T47D (cell line): ENCODE data around the gene MCM3AP.

ENCODE experiments used
- DNase-seq, 2 experiments: peaks; one replicate each; pipeline versions ENCODE4 v3.0.0 to v3.0.0-alpha.2; 2011 to 2012; ENCODE audit warnings: low read depth in 1 of 2, low spot score in 1 of 2
- JUND ChIP-seq: IDR thresholded peaks from 2 replicates; pipeline ENCODE4 v1.6.1; 2012; ENCODE audit warnings: low read depth
- in situ Hi-C: cut with HindIII; loops from 2 replicates; pipeline ENCODE4 v1.10.0; 2016; ENCODE audit warnings: low sequenced_read_pairs, low pct_unique_long_range_greater_than_20kb

MCM3AP gene

GRCh38 chr21:46255758-46256337 lies 29.6 kb downstream of the MCM3AP start:
- DNase-seq, result no peak
- in situ Hi-C loops, result no loop called here
- no peak for TF ChIP-seq JUND

DNA sequence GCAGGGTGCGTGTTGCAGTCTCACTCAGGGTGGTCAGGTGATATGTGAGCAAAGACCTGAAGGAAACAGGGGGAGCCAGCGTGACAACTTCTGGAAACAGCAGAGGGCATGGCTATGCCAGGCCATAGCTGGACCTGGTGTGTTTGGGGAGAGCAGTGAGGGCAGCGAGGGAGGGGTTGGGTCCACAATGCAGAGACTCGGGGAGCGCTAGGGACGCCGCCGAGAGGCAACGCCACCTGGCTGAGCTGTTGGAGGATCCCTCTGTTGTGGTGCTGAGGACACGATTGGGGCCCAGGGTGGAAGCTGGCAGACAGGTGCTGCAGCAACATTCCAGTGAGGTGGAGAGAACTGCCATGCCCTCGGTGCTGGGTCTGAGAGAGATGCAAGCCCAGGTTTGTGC lies 30.2 kb downstream of the MCM3AP start:
- no peak for TF ChIP-seq JUND
- no peak for DNase-seq
- in situ Hi-C loops, result no loop called here

GRCh38 chr21:46254208-46254975 lies 31.0 kb downstream of the MCM3AP start:
- in situ Hi-C loops, result no loop called here
- DNase-seq, result no peak
- no peak for TF ChIP-seq JUND

DNA sequence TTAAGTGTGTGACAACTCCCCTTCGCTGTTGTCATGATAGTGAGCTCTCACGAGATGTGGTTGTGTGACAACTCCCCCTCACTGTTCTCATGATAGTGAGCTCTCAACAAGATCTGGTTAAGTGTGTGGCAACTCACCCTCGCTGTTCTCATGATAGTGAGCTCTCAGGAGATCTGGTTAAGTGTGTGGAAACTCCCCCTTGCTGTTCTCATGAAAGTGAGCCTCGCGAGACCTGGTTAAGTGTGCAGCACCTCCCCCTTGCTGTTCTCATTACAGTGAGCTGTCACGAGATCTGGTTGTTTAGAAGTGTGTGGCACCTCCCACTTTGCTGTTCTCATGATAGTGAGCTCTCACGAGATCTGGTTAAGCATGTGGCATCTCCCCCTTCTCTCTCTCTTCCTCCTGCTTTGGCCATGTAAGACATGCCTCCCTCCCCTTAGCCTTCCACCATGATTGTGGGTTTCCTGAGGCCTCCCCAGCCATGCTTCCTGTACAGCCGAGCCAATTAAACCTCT lies 31.7 kb downstream of the MCM3AP start:
- DNase-seq, result no peak
- no peak for TF ChIP-seq JUND
- in situ Hi-C loops, result no loop called here

DNA sequence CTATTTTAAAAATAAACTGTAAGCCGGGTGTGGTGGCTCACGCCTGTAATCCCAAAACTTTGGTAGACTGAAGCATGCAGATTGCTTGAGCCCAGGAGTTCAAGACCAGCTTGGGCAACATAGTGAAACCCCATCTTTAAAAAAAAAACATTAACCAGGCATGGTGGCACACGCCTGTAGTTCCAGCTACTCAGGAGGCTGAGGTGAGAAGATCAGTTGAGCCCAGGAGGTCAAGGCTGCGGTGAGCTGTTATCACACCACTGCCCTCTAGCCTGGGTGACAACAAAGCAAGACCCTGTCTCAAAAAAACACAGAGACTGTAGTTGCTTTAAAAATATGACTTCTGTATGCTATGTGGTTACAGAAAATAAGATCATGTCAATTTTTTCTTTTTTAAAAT lies 32.6 kb downstream of the MCM3AP start:
- TF ChIP-seq JUND, result no peak
- no peak for DNase-seq
- in situ Hi-C loops, result no loop called here

DNA sequence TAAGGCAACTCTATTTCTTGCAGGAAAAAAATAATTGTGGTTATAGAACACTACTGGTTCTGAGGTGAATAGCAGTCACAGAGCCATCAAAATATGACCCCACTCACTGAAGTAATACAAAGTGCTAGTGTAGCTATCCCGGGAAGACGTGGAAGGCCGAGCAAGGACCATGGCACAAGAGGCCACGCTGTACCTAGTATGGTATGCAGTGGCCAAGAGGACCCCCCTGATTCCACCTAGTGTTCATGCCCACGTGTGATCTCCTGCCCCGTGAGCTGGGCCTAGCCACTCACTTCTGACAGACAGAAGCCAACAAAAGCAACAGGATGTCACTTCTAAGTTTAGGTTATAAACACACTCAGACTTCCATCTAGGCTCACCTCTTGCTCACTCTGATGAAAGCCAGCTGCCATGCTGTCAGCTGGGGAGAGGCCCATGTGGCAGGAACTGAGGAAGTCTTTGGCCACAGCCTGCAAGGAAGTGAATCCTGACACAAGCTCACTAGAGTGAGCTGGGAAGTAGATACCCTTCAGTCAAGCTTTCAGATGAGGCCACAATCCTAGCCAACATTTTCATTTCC lies 35.2 kb downstream of the MCM3AP start:
- no peak for DNase-seq
- no peak for TF ChIP-seq JUND
- in situ Hi-C loops, result no loop called here

DNA sequence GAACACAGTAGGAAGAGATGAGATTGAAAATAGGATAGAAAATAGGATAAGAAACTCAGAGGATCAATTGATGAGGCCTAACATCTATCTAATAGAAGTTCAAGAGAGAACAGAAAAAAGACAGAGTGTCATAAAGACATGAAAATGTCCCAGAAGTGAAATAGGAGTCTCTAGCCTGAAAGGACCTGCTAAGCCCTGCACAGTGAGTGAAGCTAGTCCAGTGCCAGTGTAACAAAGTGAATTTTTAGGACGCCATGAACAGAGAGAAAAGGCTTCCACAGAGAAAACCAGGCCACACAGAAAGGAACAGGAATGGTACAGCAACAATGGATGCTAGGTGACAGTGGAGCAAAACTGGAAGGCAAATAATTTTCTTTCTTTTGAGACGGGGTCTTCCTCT lies 36.6 kb downstream of the MCM3AP start:
- TF ChIP-seq JUND, result no peak
- in situ Hi-C loops, result no loop called here
- no peak for DNase-seq

DNA sequence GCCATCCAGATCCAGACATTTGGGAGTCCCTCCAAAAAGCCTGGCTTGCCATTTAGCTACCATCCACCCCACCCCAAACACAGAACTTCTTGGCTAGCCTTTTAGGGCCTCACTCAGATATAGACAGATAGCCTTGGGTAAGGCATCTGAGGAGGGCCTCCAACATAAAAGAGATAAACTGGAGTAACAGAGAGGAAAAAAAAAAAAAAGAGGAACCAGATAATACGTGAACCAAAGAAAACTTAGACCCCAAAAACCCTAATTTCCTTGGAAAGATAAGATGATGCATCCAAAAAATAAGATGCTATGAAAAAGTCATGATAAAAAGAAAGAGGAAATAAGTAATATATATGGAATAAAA lies 37.0 kb downstream of the MCM3AP start:
- no peak for TF ChIP-seq JUND
- in situ Hi-C loops, result no loop called here
- DNase-seq, result no peak

DNA sequence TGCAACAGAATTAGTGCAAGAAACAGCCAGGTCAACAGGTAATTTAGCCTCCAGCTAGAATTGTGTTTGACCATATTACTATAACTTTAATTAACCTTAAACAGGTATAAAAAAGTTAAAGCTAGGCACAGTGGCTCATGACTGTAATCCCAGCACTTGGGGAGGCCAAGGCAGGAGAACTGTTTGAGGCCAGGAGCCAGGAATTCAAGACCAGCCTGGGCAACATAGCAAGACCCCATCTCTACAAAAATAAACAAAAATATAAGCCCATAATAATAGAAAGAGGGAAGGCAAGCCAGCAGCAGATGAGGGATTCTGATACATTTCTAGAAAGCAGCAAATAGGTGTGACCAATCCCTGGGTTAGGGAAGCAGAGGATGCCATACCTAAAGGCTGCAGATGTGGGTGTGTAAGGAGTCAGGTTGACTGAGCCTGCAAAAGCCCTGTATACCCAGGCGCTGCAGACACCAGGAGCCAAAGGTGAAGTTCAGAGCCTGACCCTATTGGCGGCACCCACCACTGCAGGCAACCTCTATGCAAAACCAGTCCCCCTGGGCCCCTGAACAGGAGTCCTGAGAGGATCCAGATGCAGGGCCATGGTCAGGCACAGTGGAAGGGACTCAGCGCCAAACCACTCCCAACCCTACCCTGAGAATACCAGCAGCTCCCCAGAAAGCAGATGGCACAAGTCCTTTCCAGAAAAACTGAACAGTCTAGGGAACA lies 37.6 kb downstream of the MCM3AP start:
- in situ Hi-C loops, result no loop called here
- TF ChIP-seq JUND, result no peak
- DNase-seq, result no peak

GRCh38 chr21:46246345-46246744 lies 39.1 kb downstream of the MCM3AP start:
- no peak for DNase-seq
- TF ChIP-seq JUND, result no peak
- in situ Hi-C loops, result no loop called here

DNA sequence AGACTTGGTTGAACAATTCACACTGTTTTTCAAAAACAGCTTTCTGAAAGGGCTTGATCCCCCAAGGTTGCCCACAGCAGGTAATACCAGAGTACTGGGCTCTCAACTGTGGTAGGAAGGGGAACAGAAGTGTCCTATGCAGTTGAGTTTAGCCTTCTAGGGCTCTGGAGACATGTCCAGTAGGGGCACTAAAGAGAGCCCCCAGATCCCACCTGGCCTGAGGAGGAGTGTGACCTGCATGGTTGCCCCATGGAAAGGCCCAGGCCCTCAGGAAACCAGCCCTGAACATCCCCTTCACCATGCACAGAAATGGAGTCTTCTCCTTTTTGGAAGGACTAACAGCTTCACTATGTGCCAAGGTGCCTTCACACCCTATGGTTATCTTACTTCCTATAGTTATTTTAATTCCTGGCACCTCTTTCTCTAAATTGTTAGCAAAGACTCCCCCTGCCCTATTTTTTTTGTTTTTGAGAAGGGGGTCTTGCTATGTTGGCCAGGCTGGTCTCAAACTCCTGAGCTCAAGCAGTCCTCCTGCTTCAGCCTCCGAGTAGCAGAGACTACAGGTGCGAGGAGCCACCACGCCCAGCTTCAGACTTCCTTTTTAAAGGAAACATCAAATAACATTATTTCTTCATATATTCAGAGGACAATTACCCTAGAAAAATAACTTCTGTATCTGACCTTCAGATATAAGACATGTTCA lies 40.0 kb downstream of the MCM3AP start:
- no peak for DNase-seq

GRCh38 chr21:46244602-46245001 lies 40.8 kb downstream of the MCM3AP start:
- TF ChIP-seq JUND, result no peak
- no peak for DNase-seq
- in situ Hi-C loops, result no loop called here

More for the DNA sequence above, 40.0 kb downstream of the MCM3AP start:
- in situ Hi-C loops, result no loop called here
- TF ChIP-seq JUND, result no peak

DNA sequence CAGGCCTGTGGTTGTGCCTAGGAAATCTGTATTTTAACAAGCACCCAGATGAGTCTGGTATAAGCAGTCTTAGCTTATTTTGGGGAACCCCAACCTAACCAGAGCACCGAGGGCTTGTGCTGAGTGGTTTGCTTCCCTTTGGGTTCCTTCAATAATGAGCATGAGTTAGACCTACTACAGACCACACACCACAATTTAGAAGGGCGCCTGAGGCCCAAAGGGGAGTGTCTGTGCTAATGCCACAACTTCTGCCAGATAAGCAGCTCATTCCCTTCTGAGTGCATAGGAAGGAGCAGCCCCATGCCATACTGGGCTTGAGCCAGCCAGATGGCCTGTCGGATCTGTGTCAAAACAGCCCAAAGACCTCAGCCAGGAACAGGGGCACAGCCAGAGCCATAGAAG lies 41.5 kb downstream of the MCM3AP start:
- DNase-seq, result no peak
- in situ Hi-C loops, result no loop called here
- no peak for TF ChIP-seq JUND
